PC-9 (cell line): ENCODE results near the gene GXYLT2. TPM values are rescaled to one million over a fixed set of nuclear protein-coding genes. Genes with fewer than 3 reads are reported as not detected.

Experiments
- BruUV-seq: library from RNA; stranded (reverse); fragments of 400-500 nt; replicated peaks from 2 replicates; lab custom pipeline; 2021; lab: Mats Ljungman, UMichigan
- CTCF ChIA-PET: fragments of 300-600 bp; sonication (Branson Sonifier 250); formaldehyde crosslinking; loops from one replicate; lab custom pipeline; 2022; ENCODE audit warnings: antibody characterized with exemption; lab: Charles Lee
- POLR2A ChIA-PET: fragments of 300-600 bp; sonication (Branson Sonifier 250); formaldehyde crosslinking; loops from one replicate; lab custom pipeline; 2022; ENCODE audit warnings: antibody characterized with exemption; ENCODE audit not compliant: unreplicated experiment; lab: Charles Lee
- DNase-seq, 2 experiments: peaks; one replicate each; pipeline versions ENCODE4 v3.0.0 to v3.0.0-alpha.2; 2015 to 2022; ENCODE audit warnings: mixed read lengths in 1 of 2
- H2AFZ ChIP-seq: fragments of 200-600 bp; sonication (generic); 2 replicates; pipeline ENCODE4 v1.8.1; 2017; ENCODE audit warnings: antibody characterized with exemption
- H3F3A ChIP-seq: fragments of 200-600 bp; sonication (generic); 2 replicates; pipeline ENCODE4 v1.8.1; 2017; ENCODE audit warnings: antibody characterized with exemption, mild to moderate bottlenecking, low read depth; ENCODE audit not compliant: insufficient read depth
- H3K27ac ChIP-seq: fragments of 200-600 bp; sonication (generic); 2 replicates; pipeline ENCODE4 v1.6.1; 2016; ENCODE audit warnings: mixed run types
- H3K27me3 ChIP-seq: fragments of 200-600 bp; sonication (generic); 2 replicates; pipeline ENCODE4 v1.6.1; 2016; ENCODE audit warnings: low read depth, mixed run types; ENCODE audit not compliant: insufficient read depth
- H3K36me3 ChIP-seq: fragments of 200-600 bp; sonication (generic); 2 replicates; pipeline ENCODE4 v1.6.1; 2016; ENCODE audit warnings: low read depth, mixed run types
- H3K4me1 ChIP-seq: fragments of 200-600 bp; sonication (generic); replicated peaks from 2 replicates; pipeline ENCODE4 v1.6.1; 2016; ENCODE audit warnings: mixed run types; ENCODE audit not compliant: insufficient read depth
- H3K4me2 ChIP-seq: fragments of 200-600 bp; sonication (generic); 2 replicates; pipeline ENCODE4 v1.6.1; 2017; ENCODE audit warnings: mixed run types
- H3K4me3 ChIP-seq: fragments of 200-600 bp; sonication (generic); 2 replicates; pipeline ENCODE4 v1.6.1; 2016; ENCODE audit warnings: mixed run types
- H3K79me2 ChIP-seq: fragments of 200-600 bp; sonication (generic); 2 replicates; pipeline ENCODE4 v1.6.1; 2017; ENCODE audit warnings: low read depth, mixed run types
- H3K9me2 ChIP-seq: fragments of 200-600 bp; sonication (generic); 2 replicates; pipeline ENCODE4 v1.8.1; 2017; ENCODE audit warnings: mild to moderate bottlenecking; ENCODE audit not compliant: insufficient read depth
- H3K9me3 ChIP-seq: fragments of 200-600 bp; sonication (generic); 2 replicates; pipeline ENCODE4 v1.8.1; 2016; ENCODE audit warnings: low read depth; ENCODE audit not compliant: insufficient read depth
- H4K20me1 ChIP-seq: fragments of 200-600 bp; sonication (generic); 2 replicates; pipeline ENCODE4 v1.8.1; 2017; ENCODE audit not compliant: insufficient read depth
- CTCF ChIP-seq: fragments of 200-600 bp; sonication (generic); conservative IDR thresholded peaks from 2 replicates; pipeline ENCODE4 v1.6.1; 2017; ENCODE audit warnings: mixed run types, antibody characterized with exemption, mild to moderate bottlenecking, moderate library complexity
- EZH2 ChIP-seq: fragments of 200-600 bp; sonication (generic); IDR thresholded peaks from 2 replicates; pipeline ENCODE4 v1.8.0; 2017; ENCODE audit warnings: antibody characterized with exemption, low read depth
- intact Hi-C: fragments of 100-400 bp; cut with micrococcal nuclease; formaldehyde crosslinking; loops from one replicate; pipeline ENCODE4 v1.10.0; 2022; ENCODE audit not compliant: unreplicated experiment
- total RNA-seq: library from RNA; stranded (reverse); gene quantifications from 2 replicates; pipeline ENCODE4 v1.2.3, GENCODE V29; 2021

Gene GXYLT2
- total RNA-seq, 1 experiment from 2014 or later, result 2.9 TPM

DNA sequence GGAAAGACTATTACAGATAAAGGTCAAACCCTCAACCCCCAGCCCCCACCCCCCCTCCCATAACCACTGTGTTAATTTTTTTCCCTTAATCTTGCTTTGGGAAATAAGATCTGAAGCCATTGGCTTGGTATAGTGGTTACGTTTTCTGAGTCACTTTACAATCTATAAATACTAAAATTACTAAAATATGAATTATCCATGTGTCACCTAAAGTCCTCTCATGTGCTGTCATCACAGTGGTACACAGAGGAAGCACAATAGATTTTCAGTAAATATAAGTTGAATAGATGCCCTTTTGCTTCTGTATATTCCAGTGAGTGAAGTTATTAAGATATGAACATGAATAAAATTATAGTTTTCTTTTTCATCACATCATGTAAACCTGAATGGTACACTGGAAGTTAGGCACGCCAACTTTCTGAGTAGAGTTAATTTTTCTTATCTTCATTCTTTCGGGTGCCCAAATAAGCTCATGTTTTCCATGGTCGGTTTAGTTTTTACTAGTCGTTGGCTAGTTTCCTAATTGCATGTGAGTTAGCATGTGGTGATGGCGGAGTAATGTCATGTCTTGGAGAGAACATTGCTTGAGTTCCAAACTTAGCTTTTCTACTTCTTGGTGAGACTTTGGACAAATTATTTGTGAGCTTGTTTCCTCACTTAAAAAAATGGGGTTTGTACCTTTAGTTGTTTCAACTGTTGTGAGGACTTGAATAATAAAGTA lies 120.3 kb downstream of the GXYLT2 start:
- H3K27ac ChIP-seq, result no peak overlapping the region
- CTCF ChIA-PET, result no interaction called here
- H3K4me3 ChIP-seq, result no peak overlapping the region
- H4K20me1 ChIP-seq, result peaks cover 67% of the 10 kb centered on the region
- no peak overlapping the region for H3K4me2 ChIP-seq
- no peaks in the 10 kb centered on the region for H3K4me1 ChIP-seq
- H2AFZ ChIP-seq, result no peak overlapping the region
- no peaks in the 10 kb centered on the region for H3K36me3 ChIP-seq
- H3K9me2 ChIP-seq, result no peaks in the 10 kb centered on the region
- BruUV-seq, result no TSS peak
- TF ChIP-seq EZH2, result no peak
- TF ChIP-seq CTCF, result no peak
- H3K79me2 ChIP-seq, result peaks cover 93% of the 10 kb centered on the region
- no peak for DNase-seq
- H3K27me3 ChIP-seq, result no peaks in the 10 kb centered on the region
- POLR2A ChIA-PET, result interaction anchor here (0.6 kb wide), 1 partner anchor 12 kb away, joined by 3 read pairs; no protein-coding TSS in a partner anchor
- 0 out of 2 replicates have a peak, but pooled peaks cover 2% of the 10 kb centered on the region for H3F3A ChIP-seq
- intact Hi-C loops, result no loop called here
- H3K9me3 ChIP-seq, result no peaks in the 10 kb centered on the region

GRCh38 chr3:73009008-73009407 lies 121.2 kb downstream of the GXYLT2 start:
- Histone ChIP-seq H3F3A (0 out of 2 replicates have a peak, but pooled peaks cover 2% of the 10 kb centered on the region), H4K20me1 (peaks cover 76% of the 10 kb centered on the region), H3K79me2 (peaks cover 95% of the 10 kb centered on the region), H3K4me2 (no peak overlapping the region), H3K9me2 (no peaks in the 10 kb centered on the region), H3K4me1 (no peaks in the 10 kb centered on the region), H2AFZ (no peak overlapping the region), H3K36me3 (no peaks in the 10 kb centered on the region), H3K9me3 (no peaks in the 10 kb centered on the region), H3K27me3 (no peaks in the 10 kb centered on the region), H3K4me3 (no peak overlapping the region), H3K27ac (no peak overlapping the region)
- ChIA-PET CTCF (no interaction called here), POLR2A (no interaction called here)
- DNase-seq, result no peak
- no peak for TF ChIP-seq EZH2
- TF ChIP-seq CTCF, result no peak
- no TSS peak for BruUV-seq
- intact Hi-C loops, result no loop called here

DNA sequence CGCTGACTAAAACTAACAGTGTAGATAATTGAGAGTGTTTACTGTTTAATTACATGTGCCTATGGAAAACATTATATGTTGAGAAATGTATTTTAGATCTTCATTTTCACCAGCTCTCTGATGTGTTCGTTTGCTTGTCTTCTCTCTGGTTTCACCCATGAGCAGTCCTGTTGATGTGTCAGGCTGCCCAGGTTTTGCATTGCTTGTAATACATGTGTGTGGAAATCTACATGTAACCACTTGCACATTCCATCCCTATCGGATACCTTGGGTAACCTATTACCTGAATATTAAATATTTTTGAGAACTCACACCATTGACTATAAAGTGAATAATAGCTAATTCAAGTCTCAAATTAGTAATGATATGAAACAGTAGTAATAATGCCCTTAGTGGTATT lies 121.9 kb downstream of the GXYLT2 start:
- peaks cover 80% of the 10 kb centered on the region for H4K20me1 ChIP-seq
- POLR2A ChIA-PET, result no interaction called here
- H3K27ac ChIP-seq, result no peak overlapping the region
- DNase-seq, result no peak
- intact Hi-C loops, result no loop called here
- H3K79me2 ChIP-seq, result peaks cover 94% of the 10 kb centered on the region
- no peaks in the 10 kb centered on the region for H3K36me3 ChIP-seq
- CTCF ChIA-PET, result no interaction called here
- no TSS peak for BruUV-seq
- 0 out of 2 replicates have a peak, but pooled peaks cover 2% of the 10 kb centered on the region for H3F3A ChIP-seq
- H3K27me3 ChIP-seq, result no peaks in the 10 kb centered on the region
- H3K9me2 ChIP-seq, result no peaks in the 10 kb centered on the region
- TF ChIP-seq EZH2, result no peak
- TF ChIP-seq CTCF, result no peak
- no peaks in the 10 kb centered on the region for H3K4me1 ChIP-seq
- no peak overlapping the region for H3K4me3 ChIP-seq
- no peaks in the 10 kb centered on the region for H3K9me3 ChIP-seq
- no peak overlapping the region for H3K4me2 ChIP-seq
- no peak overlapping the region for H2AFZ ChIP-seq
